Thyroid gland (tissue), 4 donors: ENCODE measurements around the gene EIF4ENIF1. TPM values are rescaled to one million over a fixed set of nuclear protein-coding genes. Genes with fewer than 3 reads are reported as not detected.

Source experiments
- DNase-seq, 2 donors: peaks; one replicate each; pipeline ENCODE4 v3.0.0-alpha.2; 2019
- H3K27ac ChIP-seq, 3 donors: fragments of 200-600 bp; sonication (generic); 1 replicate in 2 of 3; 2 replicates in 1 of 3; pipeline ENCODE4 v1.5.1; 2016 to 2019; ENCODE audit warnings: mild to moderate bottlenecking in 1 of 3, moderate library complexity in 1 of 3
- H3K27me3 ChIP-seq: fragments of 200-600 bp; sonication (generic); one replicate; pipeline ENCODE4 v1.5.1; 2019
- H3K36me3 ChIP-seq, 2 donors: fragments of 200-600 bp; sonication (generic); one replicate each; pipeline ENCODE4 v1.5.1; 2016 to 2019
- H3K4me1 ChIP-seq, 2 donors: fragments of 200-600 bp; sonication (generic); one replicate each; pipeline ENCODE4 v1.5.1; 2017 to 2019
- H3K4me3 ChIP-seq, 3 donors: fragments of 200-600 bp; sonication (generic); replicated peaks in 1 of 3; 1 replicate in 2 of 3; 2 replicates in 1 of 3; pipeline ENCODE4 v1.5.1; 2016; ENCODE audit warnings: mild to moderate bottlenecking in 1 of 3
- H3K9me3 ChIP-seq: fragments of 200-600 bp; sonication (generic); one replicate; pipeline ENCODE4 v1.5.1; 2017
- POLR2A ChIP-seq, 2 donors: fragments of 450-650 bp; IDR thresholded peaks; one replicate each; pipeline ENCODE4 v1.6.1; 2017; ENCODE audit warnings: antibody characterized with exemption in 2 of 2, mild to moderate bottlenecking in 2 of 2, moderate library complexity in 1 of 2
- WGBS, 2 donors: methylation state at CpG; one replicate each; pipeline ENCODE4 v1.1.5; 2017; 5-methylcytosine and 5-hydroxymethylcytosine counted together
- intact Hi-C: fragments of 100-400 bp; cut with DNase I; formaldehyde crosslinking; loops from one replicate; pipeline ENCODE4 v1.15.1; 2023
- total RNA-seq, 4 donors: library from RNA; depleted of rRNA; stranded (reverse); fragments of >200 nt; gene quantifications; one replicate each; pipeline ENCODE4 v1.2.3, GENCODE V29; 2016
- TF ChIP-seq, protein P1 (sequence below), 6 experiments: fragments of 200-600 bp in 3 of 6; fragments of 450-650 bp in 3 of 6; sonication (generic) in 3 of 6; IDR thresholded peaks; one replicate each; pipeline ENCODE4 v1.5.1; 2016 to 2019; ENCODE audit warnings: antibody characterized with exemption in 6 of 6, mild to moderate bottlenecking in 2 of 6, inconsistent platforms in 1 of 6, moderate library complexity in 1 of 6

The EIF4ENIF1 gene
- total RNA-seq, 4 donors from 2014 or later = 15.7 to 21.2 (median 19.2) TPM

DNA sequence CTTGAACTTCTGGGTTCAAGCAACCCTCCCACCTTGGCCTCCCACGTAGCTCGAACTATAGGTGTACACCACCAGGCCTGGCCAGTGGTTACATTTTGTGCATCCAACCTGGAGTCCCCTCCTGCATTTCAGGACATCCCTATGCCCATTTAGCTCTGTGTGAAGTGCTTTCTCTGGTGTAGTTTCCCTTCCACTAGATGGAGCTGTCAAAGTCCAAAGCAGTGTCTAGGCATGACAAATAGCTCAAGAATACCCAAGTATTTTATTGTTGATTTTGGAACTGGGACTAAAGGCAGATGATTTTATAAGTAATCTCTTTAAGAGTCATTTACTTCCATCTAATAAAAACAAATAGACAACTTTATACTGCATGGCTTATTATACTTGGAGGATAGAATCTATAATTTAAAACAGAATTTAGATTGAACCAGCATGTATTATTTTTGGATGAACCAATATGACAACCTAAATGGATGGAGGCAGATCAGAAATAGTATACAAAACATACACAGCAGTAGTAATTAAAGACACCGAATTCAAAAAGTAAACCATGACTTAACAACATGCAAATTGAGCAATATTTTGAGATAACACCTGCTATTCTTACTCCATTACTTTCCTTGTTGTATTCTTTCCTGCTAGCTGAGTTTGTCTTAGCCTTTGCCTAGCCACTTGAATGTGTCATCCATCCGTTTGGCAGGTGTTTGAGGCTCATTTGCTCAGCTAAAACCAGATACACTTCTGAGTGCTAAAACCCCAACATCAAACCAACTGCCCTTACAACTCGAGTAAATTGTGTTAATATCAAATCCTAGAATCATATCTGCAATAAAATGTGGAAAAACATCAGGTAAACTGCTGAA lies 37.7 kb downstream of the EIF4ENIF1 start:
- Histone ChIP-seq H3K36me3 (peaks cover 12 to 26% of the 10 kb centered on the region in 2 donors), H3K27ac (peak overlapping the region in 1 of 3 donors; percentile 8), H3K27me3 (no peaks in the 10 kb centered on the region), H3K9me3 (no peaks in the 10 kb centered on the region), H3K4me3 (no peak overlapping the region), H3K4me1 (peaks cover 0 to 4% of the 10 kb centered on the region in 2 donors)
- 74 to 75% methylated on average over 5 of the region's 5 CpGs for WGBS, 2 donors
- intact Hi-C loops = no loop called here
- no peak for TF ChIP-seq POLR2A (IDR thresholded peaks at IDR 0.05)
- TF ChIP-seq, protein P1, sequence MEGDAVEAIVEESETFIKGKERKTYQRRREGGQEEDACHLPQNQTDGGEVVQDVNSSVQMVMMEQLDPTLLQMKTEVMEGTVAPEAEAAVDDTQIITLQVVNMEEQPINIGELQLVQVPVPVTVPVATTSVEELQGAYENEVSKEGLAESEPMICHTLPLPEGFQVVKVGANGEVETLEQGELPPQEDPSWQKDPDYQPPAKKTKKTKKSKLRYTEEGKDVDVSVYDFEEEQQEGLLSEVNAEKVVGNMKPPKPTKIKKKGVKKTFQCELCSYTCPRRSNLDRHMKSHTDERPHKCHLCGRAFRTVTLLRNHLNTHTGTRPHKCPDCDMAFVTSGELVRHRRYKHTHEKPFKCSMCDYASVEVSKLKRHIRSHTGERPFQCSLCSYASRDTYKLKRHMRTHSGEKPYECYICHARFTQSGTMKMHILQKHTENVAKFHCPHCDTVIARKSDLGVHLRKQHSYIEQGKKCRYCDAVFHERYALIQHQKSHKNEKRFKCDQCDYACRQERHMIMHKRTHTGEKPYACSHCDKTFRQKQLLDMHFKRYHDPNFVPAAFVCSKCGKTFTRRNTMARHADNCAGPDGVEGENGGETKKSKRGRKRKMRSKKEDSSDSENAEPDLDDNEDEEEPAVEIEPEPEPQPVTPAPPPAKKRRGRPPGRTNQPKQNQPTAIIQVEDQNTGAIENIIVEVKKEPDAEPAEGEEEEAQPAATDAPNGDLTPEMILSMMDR (IDR thresholded peaks at IDR 0.05) = peak in 5 of 6 experiments; percentile 47 to 63 (median 51)
- peak; percentile 11 to 25 for DNase-seq

DNA sequence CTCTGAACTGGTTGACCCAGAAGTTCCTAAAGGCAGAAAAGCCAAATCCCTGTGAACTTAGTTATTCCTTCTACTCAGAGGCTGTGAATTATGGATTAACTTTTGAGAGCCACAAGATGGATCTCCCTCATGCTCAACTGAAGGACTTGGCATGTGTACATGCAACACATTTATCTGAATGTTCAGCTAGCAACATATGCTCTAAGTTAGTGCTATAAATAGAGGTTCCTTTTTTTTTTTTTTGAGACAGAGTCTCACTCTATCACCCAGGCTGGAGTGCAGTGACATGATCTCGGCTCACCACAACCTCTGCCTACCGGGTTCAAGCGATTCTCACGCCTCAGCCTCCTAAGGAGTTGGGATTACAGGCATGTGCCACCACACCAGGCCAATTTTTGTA lies 40.1 kb downstream of the EIF4ENIF1 start:
- H3K9me3 ChIP-seq = no peaks in the 10 kb centered on the region
- peaks cover 0 to 4% of the 10 kb centered on the region in 2 donors for H3K4me1 ChIP-seq
- TF ChIP-seq, protein P1 (IDR thresholded peaks at IDR 0.05) = no peak
- no peak for TF ChIP-seq POLR2A (IDR thresholded peaks at IDR 0.05)
- peaks cover 14 to 20% of the 10 kb centered on the region in 2 donors for H3K36me3 ChIP-seq
- no peak overlapping the region for H3K27ac ChIP-seq
- no peak for DNase-seq
- intact Hi-C loops = loop anchor here (10.0 kb wide), 1 partner anchor 175 kb away; no protein-coding TSS in a partner anchor
- no peaks in the 10 kb centered on the region for H3K27me3 ChIP-seq
- no peak overlapping the region for H3K4me3 ChIP-seq
- 88 to 90% methylated on average over 4 of the region's 4 CpGs for WGBS, 2 donors

DNA sequence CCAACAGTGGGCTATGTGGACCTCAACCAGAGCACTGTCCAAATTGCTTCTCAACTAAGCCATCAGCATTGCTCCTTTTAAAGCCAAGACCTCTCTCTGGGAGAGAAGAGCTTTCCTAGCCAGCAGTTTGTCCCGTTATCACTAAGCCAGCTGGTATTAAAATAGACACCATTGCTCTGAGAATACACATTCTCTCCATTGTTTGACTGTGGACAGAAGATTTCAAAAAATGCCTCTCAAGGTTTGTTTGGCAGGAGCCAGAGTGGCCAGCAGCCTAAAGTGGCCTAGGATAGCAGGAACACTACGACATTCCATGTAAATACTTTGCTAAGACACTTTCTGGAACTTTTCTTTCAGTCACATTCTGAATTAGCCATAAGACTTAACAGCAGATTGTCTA lies 41.3 kb downstream of the EIF4ENIF1 start:
- intact Hi-C loops = loop anchor here (10.0 kb wide), 1 partner anchor 176 kb away; no protein-coding TSS in a partner anchor
- WGBS, 2 donors = 86% methylated on average over 2 of the region's 2 CpGs
- H3K4me3 ChIP-seq = no peak overlapping the region

DNA sequence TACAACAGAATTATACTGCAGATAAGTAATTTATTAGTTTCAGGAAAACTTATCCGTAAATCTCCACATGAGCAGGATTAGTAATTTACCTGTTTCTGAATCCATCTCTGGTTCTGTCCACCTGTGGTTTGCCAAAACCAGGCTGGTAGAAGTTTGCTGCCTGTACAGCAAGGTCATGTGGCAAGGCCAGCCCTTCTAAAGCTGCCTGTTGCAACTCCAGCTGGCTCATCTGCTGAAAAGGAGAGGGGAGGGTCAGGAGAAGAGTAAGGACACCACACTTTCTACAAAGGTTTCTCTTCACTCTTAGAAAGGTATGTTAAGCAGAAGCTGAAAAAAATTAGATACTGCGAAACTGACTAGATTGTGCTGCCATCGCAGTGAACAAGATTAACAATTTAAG lies 42.3 kb downstream of the EIF4ENIF1 start:
- Histone ChIP-seq H3K27ac (no peak overlapping the region), H3K36me3 (peaks cover 19 to 21% of the 10 kb centered on the region in 2 donors), H3K4me3 (no peak overlapping the region), H3K9me3 (no peaks in the 10 kb centered on the region), H3K4me1 (peaks cover 0 to 3% of the 10 kb centered on the region in 2 donors), H3K27me3 (no peaks in the 10 kb centered on the region)
- DNase-seq = no peak
- WGBS, 2 donors = 93 to 100% methylated on average over 3 of the region's 3 CpGs
- no peak for TF ChIP-seq POLR2A (IDR thresholded peaks at IDR 0.05)
- TF ChIP-seq, protein P1 (IDR thresholded peaks at IDR 0.05) = no peak
- intact Hi-C loops = loop anchor here (10.0 kb wide), 1 partner anchor 177 kb away; no protein-coding TSS in a partner anchor

More for the DNA sequence above, 41.3 kb downstream of the EIF4ENIF1 start:
- H3K27me3 ChIP-seq = no peaks in the 10 kb centered on the region
- no peak for DNase-seq
- TF ChIP-seq, protein P1 (IDR thresholded peaks at IDR 0.05) = no peak
- no peak for TF ChIP-seq POLR2A (IDR thresholded peaks at IDR 0.05)
- H3K4me1 ChIP-seq = peaks cover 0 to 4% of the 10 kb centered on the region in 2 donors
- H3K36me3 ChIP-seq = peaks cover 13 to 17% of the 10 kb centered on the region in 2 donors
- H3K9me3 ChIP-seq = no peaks in the 10 kb centered on the region
- H3K27ac ChIP-seq = no peak overlapping the region

DNA sequence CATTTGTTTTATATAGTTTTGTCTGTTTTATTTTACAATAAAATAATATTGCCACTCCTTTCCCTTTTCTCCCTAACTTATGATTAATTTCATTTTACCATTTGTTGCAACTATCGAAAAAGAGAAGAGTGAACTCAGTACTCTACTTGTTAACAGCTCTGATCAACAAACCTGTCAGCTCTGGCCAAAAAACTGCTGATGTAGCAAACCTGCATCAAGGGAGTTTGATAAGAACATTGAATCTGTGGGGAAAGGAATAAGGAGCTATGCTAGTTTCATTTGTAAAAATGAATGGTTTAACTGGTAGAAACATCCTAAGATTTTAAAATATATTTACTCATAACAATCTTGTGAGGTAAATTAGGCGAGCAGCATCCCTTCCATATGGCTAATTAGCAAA lies 42.9 kb downstream of the EIF4ENIF1 start:
- Histone ChIP-seq H3K9me3 (no peaks in the 10 kb centered on the region), H3K36me3 (peaks cover 25 to 26% of the 10 kb centered on the region in 2 donors), H3K4me1 (no peaks in the 10 kb centered on the region), H3K27me3 (no peaks in the 10 kb centered on the region), H3K27ac (no peak overlapping the region), H3K4me3 (no peak overlapping the region)
- DNase-seq = no peak
- WGBS, 2 donors = 91 to 97% methylated on average over 2 of the region's 2 CpGs
- intact Hi-C loops = loop anchor here (10.0 kb wide), 1 partner anchor 178 kb away; no protein-coding TSS in a partner anchor
- TF ChIP-seq, protein P1 (IDR thresholded peaks at IDR 0.05) = no peak
- no peak for TF ChIP-seq POLR2A (IDR thresholded peaks at IDR 0.05)
